Putamen (tissue), 1 donor: ENCODE data around the gene UBE2L5.
"Not testable (repeated sequence)": the region's sequence is repeated elsewhere in the genome, so short reads cannot be mapped to it uniquely, and the experiment has no call there.

Experiments
- DNase-seq: peaks from one replicate; pipeline ENCODE4 v3.0.0-alpha.2; 2016; ENCODE audit warnings: low spot score

Gene UBE2L5

DNA sequence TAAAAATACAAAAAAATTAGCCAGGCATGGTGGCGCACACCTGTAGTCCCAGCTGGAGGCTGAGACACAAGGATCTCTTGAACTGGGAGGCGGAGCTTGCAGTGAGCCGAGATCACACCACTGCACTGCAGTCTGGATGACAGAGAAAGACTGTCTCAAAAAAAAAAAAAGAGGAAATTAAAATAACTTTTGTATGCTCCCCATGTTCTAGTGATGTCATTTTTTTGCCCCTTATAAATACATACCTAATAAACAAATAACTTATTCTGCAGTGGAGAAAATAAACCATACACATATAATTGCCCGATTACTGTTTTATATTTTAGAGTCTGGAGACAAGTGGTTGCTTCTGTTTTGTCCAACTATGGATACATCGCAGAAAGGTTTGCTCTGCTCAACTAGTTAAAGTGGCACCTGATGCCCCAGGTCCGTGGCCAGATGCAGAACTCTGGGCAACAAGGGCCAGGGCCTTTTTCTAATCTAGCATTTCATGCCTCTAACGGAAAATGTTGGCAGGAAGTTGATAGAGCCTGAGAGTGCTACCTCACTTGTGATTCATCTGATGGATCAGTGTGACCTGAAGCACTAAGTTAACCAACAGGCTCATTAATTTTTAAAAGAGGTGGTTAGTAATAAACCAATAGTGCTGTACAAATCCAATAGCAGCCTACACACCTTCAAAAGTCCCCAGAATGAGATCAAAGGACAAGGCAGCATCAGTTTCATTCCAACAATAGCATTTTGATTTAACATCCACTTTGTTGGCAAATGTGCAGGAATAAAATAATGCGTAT lies 18.8 kb downstream of the UBE2L5 start:
- DNase-seq, result no peak

GRCh38 chr13:30442926-30443325 lies 20.6 kb downstream of the UBE2L5 start:
- DNase-seq, result no peak

DNA sequence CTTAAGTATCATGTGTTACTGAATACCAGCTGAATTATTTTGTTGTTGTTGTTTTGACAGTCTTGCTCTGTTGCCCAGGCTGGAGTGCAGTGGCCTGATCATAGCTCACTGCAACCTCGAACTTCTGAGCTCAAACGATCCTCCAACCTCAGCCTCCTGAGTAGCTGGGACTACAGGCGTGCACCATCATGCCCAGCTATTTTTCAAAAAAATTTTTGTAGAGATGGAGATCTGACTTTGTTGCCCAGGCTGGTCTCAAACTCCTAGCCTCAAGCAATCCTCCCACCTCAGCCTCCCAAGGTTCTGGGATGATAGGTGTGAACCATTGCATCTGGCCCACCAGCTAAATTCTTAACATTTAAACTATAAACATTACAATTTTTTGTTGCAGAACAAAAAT lies 21.2 kb downstream of the UBE2L5 start:
- not testable (repeated sequence) for DNase-seq

DNA sequence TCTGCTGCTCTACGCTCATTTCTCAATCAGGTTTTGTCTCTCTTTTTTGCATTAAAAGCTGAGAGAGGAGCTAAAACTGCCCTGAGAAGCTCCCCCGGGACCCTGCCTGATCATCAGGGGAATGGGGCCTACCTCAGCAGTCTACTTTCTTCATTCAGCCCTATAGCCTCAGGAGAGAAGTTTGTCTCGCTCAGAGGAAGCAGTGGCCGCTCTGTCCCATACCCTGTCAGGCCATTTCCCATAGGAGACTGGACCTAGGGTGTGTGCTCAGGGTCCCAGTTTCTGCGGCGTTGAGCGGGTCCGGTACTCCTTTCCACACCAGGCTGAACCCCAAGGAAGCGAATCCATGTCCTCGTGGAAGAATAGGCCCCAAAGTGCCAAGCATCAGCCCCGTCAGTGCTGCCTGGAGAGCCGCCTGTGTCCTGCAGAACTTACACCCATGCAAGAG lies 21.7 kb downstream of the UBE2L5 start:
- no peak for DNase-seq

DNA sequence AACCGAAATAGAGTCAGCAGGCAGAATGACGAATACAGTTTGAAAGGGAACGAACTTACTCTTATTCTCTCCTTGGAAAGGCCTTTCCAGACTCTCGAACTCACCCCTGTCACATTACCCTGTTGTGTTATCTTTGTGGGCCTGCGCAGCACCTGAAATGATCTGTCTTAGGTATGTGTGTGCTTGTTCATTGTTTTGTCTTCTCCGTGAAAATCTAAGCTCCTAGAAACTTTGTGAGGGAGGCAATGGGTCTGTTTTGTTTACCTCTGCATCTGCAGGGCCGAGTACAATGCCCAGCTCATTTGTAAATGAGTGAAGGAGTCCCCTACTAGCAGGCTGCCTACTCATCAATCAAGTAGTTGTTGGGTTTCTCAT lies 23.8 kb downstream of the UBE2L5 start:
- DNase-seq, result no peak

- DNase-seq, result no peak
Measured at GRCh38 chr13:30448441-30448840, 26.1 kb downstream of the UBE2L5 start.

DNA sequence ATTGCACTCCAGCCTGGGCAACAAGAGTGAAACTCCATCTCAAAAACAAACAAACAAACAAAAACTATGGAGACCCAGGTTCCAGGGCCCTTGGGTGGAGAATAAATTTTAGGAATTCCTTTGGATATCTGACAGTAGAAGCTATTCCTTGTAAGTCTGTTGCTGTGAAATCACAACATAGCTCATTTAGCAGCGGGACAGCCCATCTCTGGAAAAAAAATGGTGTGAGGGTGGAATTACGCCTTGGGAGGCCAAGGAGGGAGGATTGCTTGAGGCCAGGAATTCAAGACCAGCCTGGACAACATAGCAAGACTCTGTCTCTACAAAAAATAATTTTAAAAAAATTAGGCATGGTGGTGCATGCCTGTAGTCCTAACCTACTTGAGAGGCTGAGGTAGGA lies 27.8 kb downstream of the UBE2L5 start:
- DNase-seq, result no peak

- DNase-seq, result not testable (repeated sequence)
Measured at GRCh38 chr13:30451476-30451875, 29.2 kb downstream of the UBE2L5 start.

- no peak for DNase-seq
Measured at GRCh38 chr13:30453727-30454126, 31.4 kb downstream of the UBE2L5 start.

- no peak for DNase-seq
Measured at GRCh38 chr13:30454991-30455390, 32.7 kb downstream of the UBE2L5 start.

- DNase-seq, result no peak
Measured at GRCh38 chr13:30456290-30456689, 34.0 kb downstream of the UBE2L5 start.

DNA sequence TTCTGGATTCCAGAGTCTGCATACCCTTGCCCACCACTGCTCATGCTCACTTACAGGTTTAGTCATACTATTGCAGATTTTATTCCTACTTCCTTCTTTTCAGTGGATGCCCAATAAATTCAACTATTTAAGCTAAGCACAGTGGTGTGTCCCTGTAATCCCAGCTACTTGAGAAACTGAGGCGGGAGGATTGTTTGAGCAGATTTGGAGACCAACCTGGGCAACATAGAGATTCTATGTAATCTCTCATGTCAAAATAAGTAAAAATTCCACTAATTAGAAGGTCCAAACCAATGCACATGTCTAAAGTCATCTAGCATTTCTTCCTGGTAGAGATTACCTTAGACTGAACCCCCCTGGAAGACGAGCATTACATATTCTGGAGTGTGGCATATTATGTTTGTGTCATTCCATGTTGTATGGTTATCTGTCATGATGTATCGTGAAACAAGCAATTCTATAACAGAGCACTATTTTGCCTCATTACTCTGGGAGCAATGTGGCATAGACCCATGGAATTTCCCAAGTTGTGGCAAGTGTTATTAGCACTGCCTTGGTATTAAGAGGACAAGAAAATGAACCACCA lies 35.1 kb downstream of the UBE2L5 start:
- DNase-seq, result no peak

GRCh38 chr13:30461279-30462066 lies 39.2 kb downstream of the UBE2L5 start:
- DNase-seq, result peak; percentile 34

DNA sequence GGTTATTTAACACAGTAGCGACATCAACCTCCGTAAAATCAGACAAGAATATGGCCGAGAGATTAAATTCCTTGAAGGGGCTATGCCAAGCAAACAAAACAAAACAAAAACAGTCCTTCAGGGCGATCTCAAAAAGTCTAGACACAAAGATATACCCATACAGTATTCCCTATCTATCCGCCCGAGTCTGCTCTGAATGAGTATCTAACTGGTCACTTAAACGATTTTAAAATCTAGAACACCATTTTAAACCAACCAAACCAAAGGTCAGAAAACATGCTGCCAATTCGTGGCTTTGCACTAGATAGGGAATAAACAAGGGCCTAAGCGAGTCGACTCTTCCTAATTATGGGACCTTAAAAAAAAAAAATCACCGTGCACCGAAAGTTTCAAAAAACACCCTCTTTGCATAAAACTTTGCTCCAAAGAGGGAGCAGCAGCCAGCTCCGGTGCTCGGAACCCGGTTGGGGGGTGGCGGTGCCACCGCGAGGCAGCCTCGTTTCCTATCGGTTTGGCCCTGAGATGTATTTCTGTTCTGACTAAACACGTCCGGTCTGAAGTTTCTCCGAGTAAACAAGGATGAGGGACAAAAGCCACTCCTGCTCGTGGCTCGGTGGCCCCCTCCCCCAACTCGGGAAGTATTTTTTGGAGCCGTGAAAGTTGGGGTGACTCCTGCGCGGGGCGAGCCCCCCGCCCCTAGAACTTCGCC lies 41.6 kb downstream of the UBE2L5 start:
- peak; percentile 60 for DNase-seq

- peak; percentile 82 for DNase-seq
Measured at GRCh38 chr13:30464496-30465342, 42.4 kb downstream of the UBE2L5 start.

GRCh38 chr13:30465343-30465592 lies 43.0 kb downstream of the UBE2L5 start:
- DNase-seq, result no peak

DNA sequence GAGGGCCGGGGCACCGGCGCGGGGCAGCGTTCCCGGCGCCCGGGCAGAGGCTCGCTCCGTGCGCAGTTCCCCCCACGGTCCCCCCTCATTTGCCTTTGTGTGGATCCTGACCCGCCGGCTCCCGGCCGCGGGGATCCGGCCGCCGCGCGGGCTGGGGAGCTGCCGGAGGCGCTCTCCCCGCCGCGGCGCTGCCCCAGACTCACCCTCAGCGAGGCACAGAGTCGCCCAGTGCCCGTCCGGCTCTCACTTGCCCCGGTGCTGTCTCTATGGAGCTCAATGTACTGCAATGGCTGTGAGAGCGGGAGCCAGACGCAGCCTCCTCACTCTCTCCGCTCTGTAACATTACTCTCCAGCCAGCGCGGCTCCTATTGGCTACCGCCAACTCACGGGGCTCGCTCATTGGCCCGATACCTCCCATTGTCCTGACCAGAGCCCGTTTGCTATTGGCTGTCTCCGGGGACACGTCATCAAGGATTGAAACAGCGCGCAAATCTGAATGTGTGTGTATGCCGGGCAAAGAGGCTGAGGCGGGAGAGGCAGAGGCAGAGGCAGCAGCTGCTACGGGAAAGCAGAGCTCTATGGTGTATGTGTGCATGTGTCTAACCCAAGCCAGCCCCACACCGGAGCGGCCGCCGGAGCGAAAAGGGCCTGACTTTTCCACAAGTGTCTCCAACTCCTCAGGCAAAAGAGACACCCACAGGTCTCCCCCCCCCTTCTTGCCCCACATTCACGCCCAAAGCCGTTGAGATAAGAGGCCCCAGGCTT lies 43.5 kb downstream of the UBE2L5 start, which contains the start of gene HMGB1:
TSS of gene HMGB1 (minus strand) at position 344 of the 765 bp plus-strand sequence. CDS start 2,256 bp downstream, outside the sequence.
- peak; percentile 98 for DNase-seq

DNA sequence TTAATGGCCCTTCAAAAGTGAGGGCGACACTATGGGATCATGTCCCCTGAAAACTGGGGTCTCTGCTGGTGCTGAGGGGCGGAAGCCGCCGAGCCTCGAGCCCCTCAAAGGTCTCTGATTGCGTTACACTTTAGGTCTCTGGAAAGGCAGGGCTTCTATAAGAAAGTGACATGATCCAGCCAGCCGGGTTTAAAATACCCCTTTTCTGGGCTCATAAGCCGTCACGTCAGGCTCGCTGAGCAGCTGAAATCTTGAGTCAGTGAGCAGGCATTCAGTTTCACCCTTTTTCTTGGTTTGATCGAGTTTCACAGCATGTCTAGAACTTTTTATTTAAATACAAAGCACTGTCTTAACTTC lies 44.0 kb downstream of the UBE2L5 start:
- DNase-seq, result no peak

GRCh38 chr13:30466841-30467252 lies 44.6 kb downstream of the UBE2L5 start:
- DNase-seq, result no peak

DNA sequence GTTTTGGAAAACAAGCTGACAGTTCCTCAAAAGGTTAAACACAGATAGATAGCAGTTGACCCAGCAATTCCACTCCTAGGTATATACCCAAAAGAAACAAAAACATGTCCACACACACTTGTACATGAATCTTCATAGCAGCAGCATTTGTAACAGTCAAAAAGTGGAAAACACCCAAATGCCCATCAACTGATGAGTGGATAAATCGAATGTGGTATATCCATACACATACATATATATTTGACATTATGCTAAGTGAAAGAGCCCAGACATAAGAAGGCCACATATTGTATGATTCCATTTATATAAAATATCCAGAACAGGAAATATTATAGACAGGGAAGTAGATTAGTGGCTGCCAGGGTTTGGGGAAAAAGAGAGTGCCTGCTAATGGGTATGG lies 51.4 kb downstream of the UBE2L5 start:
- no peak for DNase-seq
